B cell (primary cell): Measurements from ENCODE around the gene PRR7.

Experiments used
- CTCF ChIP-seq: fragments of 200-600 bp; IDR thresholded peaks from one replicate; pipeline ENCODE4 v1.8.0; 2022; ENCODE audit warnings: antibody characterized with exemption, mild to moderate bottlenecking
- EZH2 ChIP-seq: IDR thresholded peaks from 2 replicates; pipeline ENCODE4 v1.6.1; 2012; ENCODE audit warnings: borderline replicate concordance, low read depth, mild to moderate bottlenecking, moderate library complexity, low read length; ENCODE audit not compliant: insufficient read depth, poor library complexity, severe bottlenecking

- TF ChIP-seq CTCF (no peak), EZH2 (no peak)
Measured at GRCh38 chr5:177448244-177448950, 1.8 kb downstream of the PRR7 start.
